Peyer's patch (tissue), 4 donors: ENCODE data around the gene BICD1.

Source experiments
- POLR2A ChIP-seq, 2 donors: fragments of 450-650 bp; IDR thresholded peaks; one replicate each; pipeline ENCODE4 v1.5.1; 2017; ENCODE audit warnings: antibody characterized with exemption in 2 of 2, mild to moderate bottlenecking in 2 of 2, moderate library complexity in 2 of 2
- TF ChIP-seq, protein P1 (sequence below), 6 experiments: fragments of 450-650 bp in 4 of 6; fragments of 200-600 bp in 2 of 6; sonication (generic) in 1 of 6; IDR thresholded peaks; one replicate each; pipeline ENCODE4 v1.5.1; 2017 to 2019; ENCODE audit warnings: antibody characterized with exemption in 6 of 6, mild to moderate bottlenecking in 3 of 6, moderate library complexity in 1 of 6

DNA sequence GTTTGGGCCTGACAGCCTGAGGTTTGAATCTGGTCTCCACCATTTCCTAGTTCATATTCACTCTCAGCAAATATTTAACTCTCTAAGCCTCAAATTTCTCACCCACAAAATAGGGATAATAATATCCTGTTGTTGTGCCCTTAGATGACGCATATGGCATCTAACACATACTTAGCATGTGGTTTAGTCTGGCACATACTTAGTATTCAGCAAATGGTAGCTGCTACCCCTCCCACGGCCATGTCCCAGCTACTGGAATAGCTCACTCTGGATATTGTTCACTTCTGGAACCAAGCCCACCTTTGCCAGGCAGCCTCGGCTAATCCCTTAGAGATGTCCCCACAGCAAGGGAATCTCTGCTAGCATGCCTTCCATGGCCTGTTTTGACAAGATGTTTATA lies 53.3 kb downstream of the BICD1 start:
- TF ChIP-seq, protein P1, sequence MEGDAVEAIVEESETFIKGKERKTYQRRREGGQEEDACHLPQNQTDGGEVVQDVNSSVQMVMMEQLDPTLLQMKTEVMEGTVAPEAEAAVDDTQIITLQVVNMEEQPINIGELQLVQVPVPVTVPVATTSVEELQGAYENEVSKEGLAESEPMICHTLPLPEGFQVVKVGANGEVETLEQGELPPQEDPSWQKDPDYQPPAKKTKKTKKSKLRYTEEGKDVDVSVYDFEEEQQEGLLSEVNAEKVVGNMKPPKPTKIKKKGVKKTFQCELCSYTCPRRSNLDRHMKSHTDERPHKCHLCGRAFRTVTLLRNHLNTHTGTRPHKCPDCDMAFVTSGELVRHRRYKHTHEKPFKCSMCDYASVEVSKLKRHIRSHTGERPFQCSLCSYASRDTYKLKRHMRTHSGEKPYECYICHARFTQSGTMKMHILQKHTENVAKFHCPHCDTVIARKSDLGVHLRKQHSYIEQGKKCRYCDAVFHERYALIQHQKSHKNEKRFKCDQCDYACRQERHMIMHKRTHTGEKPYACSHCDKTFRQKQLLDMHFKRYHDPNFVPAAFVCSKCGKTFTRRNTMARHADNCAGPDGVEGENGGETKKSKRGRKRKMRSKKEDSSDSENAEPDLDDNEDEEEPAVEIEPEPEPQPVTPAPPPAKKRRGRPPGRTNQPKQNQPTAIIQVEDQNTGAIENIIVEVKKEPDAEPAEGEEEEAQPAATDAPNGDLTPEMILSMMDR (IDR thresholded peaks at IDR 0.05): no peak
- TF ChIP-seq POLR2A (IDR thresholded peaks at IDR 0.05): no peak
